ENCODE data around the gene HIF1A. TPM values are rescaled to one million over a fixed set of nuclear protein-coding genes. Genes with fewer than 3 reads are reported as not detected.

The HIF1A gene
- total RNA-seq, 1 donor, result 816 TPM

- TF ChIP-seq CTCF (IDR thresholded peaks at IDR 0.05; ENCODE audit: extremely low read depth, low read depth, low read length), result no peak
- H3K79me2 ChIP-seq (ENCODE audit: insufficient read depth, low read length), result peaks cover 98% of the 10 kb centered on the region
- DNase-seq (ENCODE audit: insufficient read length, low spot score, missing footprints), result no peak
- H3K36me3 ChIP-seq (ENCODE audit: insufficient read depth, low read length), result peaks cover 65% of the 10 kb centered on the region
- H2AFZ ChIP-seq (ENCODE audit: low read length), result no peak overlapping the region
- no peaks in the 10 kb centered on the region for H3K27me3 ChIP-seq (ENCODE audit: insufficient read depth, low read length)
- no peak overlapping the region for H3K4me3 ChIP-seq (ENCODE audit: insufficient read depth, low read length)
- no peak overlapping the region for H3K4me2 ChIP-seq (ENCODE audit: insufficient read depth, low read length)
- peaks cover 14% of the 10 kb centered on the region for H4K20me1 ChIP-seq (ENCODE audit: insufficient read depth, low read length)
- H3K4me1 ChIP-seq (ENCODE audit: insufficient read depth, low read length), result peaks cover 27% of the 10 kb centered on the region
- no peak overlapping the region for H3K27ac ChIP-seq (ENCODE audit: low read depth, low read length)
- H3K9me3 ChIP-seq (ENCODE audit: low read depth, low read length), result no peaks in the 10 kb centered on the region
These were observed 72.9 kb downstream of the HIF1A start for GRCh38 chr14:61768240-61768639.

GRCh38 chr14:61769893-61770292 lies 74.6 kb downstream of the HIF1A start:
- H3K4me3 ChIP-seq (ENCODE audit: insufficient read depth, low read length), result no peak overlapping the region
- H3K79me2 ChIP-seq (ENCODE audit: insufficient read depth, low read length), result peaks cover 89% of the 10 kb centered on the region
- H3K4me1 ChIP-seq (ENCODE audit: insufficient read depth, low read length), result peaks cover 18% of the 10 kb centered on the region
- no peak overlapping the region for H3K27ac ChIP-seq (ENCODE audit: low read depth, low read length)
- no peak overlapping the region for H3K4me2 ChIP-seq (ENCODE audit: insufficient read depth, low read length)
- TF ChIP-seq CTCF (IDR thresholded peaks at IDR 0.05; ENCODE audit: extremely low read depth, low read depth, low read length), result no peak
- H3K9me3 ChIP-seq (ENCODE audit: low read depth, low read length), result no peaks in the 10 kb centered on the region
- H4K20me1 ChIP-seq (ENCODE audit: insufficient read depth, low read length), result peaks cover 12% of the 10 kb centered on the region
- no peaks in the 10 kb centered on the region for H3K27me3 ChIP-seq (ENCODE audit: insufficient read depth, low read length)
- peaks cover 76% of the 10 kb centered on the region for H3K36me3 ChIP-seq (ENCODE audit: insufficient read depth, low read length)
- no peak for DNase-seq (ENCODE audit: insufficient read length, low spot score, missing footprints)
- no peak overlapping the region for H2AFZ ChIP-seq (ENCODE audit: low read length)

GRCh38 chr14:61774861-61775260 lies 79.5 kb downstream of the HIF1A start:
- H3K4me2 ChIP-seq (ENCODE audit: insufficient read depth, low read length), result no peak overlapping the region
- no peak for DNase-seq (ENCODE audit: insufficient read length, low spot score, missing footprints)

GRCh38 chr14:61780125-61780524 lies 84.8 kb downstream of the HIF1A start:
- Histone ChIP-seq H2AFZ (ENCODE audit: low read length) (no peak overlapping the region), H4K20me1 (ENCODE audit: insufficient read depth, low read length) (peaks cover 7% of the 10 kb centered on the region), H3K9me3 (ENCODE audit: low read depth, low read length) (no peaks in the 10 kb centered on the region), H3K4me2 (ENCODE audit: insufficient read depth, low read length) (no peak overlapping the region), H3K27me3 (ENCODE audit: insufficient read depth, low read length) (no peaks in the 10 kb centered on the region), H3K79me2 (ENCODE audit: insufficient read depth, low read length) (peaks cover 45% of the 10 kb centered on the region), H3K4me3 (ENCODE audit: insufficient read depth, low read length) (no peak overlapping the region), H3K27ac (ENCODE audit: low read depth, low read length) (no peak overlapping the region), H3K36me3 (ENCODE audit: insufficient read depth, low read length) (peaks cover 92% of the 10 kb centered on the region), H3K4me1 (ENCODE audit: insufficient read depth, low read length) (no peaks in the 10 kb centered on the region)
- no peak for DNase-seq (ENCODE audit: insufficient read length, low spot score, missing footprints)
- no peak for TF ChIP-seq CTCF (IDR thresholded peaks at IDR 0.05; ENCODE audit: extremely low read depth, low read depth, low read length)

More at GRCh38 chr14:61774861-61775260, 79.5 kb downstream of the HIF1A start:
- TF ChIP-seq CTCF (IDR thresholded peaks at IDR 0.05; ENCODE audit: extremely low read depth, low read depth, low read length), result no peak
- Histone ChIP-seq H4K20me1 (ENCODE audit: insufficient read depth, low read length) (peaks cover 9% of the 10 kb centered on the region), H3K27ac (ENCODE audit: low read depth, low read length) (no peak overlapping the region), H3K27me3 (ENCODE audit: insufficient read depth, low read length) (no peaks in the 10 kb centered on the region), H3K9me3 (ENCODE audit: low read depth, low read length) (no peaks in the 10 kb centered on the region), H3K36me3 (ENCODE audit: insufficient read depth, low read length) (peaks cover 93% of the 10 kb centered on the region), H3K79me2 (ENCODE audit: insufficient read depth, low read length) (peaks cover 68% of the 10 kb centered on the region), H3K4me3 (ENCODE audit: insufficient read depth, low read length) (no peak overlapping the region), H2AFZ (ENCODE audit: low read length) (no peak overlapping the region), H3K4me1 (ENCODE audit: insufficient read depth, low read length) (no peaks in the 10 kb centered on the region)
